Measurements from ENCODE around the gene CYBA. TPM values are rescaled to one million over a fixed set of nuclear protein-coding genes. Genes with fewer than 3 reads are reported as not detected.

Gene CYBA
- total and polyA plus RNA-seq, 2 of the 4 experiments (the other 2 are of a cell fraction), result 65.6 to 169 TPM

DNA sequence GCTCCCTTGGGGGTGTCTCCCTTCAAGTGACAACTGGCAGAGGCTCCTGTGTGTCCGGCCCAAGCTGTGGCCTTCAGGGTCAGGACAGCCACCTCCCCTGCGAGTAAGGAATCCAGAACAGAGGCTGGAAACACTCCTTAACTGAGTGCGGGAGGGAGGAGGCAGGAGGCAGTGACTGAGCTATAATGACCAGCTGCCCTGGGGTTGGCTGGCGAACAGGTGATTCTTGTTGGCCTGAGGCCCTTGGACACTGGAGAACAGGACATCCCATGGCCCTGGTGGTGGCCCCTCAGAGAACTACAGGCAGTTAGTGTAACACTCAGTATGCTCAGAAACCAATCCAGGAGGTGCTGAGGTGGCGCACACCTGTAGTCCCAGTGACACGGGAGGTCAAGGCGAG lies 44.9 kb upstream of the CYBA start:
- CTCF ChIA-PET, result no interaction called here
- Histone ChIP-seq H3K14ac (replicated peaks; ENCODE audit: low read depth, low read length) (no peak overlapping the region), H3K9ac (ENCODE audit: low read depth, low read length) (no peak overlapping the region), H4K20me1 (ENCODE audit: insufficient read depth, low read length) (no peaks in the 10 kb centered on the region; the same call in 1 of the 2 replicates), H3K23ac (ENCODE audit: low read depth, low read length) (no peak overlapping the region), H3K4me2 (ENCODE audit: low read depth, low read length) (no peak overlapping the region), H2BK5ac (ENCODE audit: low read depth, low read length, poor library complexity, severe bottlenecking) (no peak overlapping the region), H2BK20ac (ENCODE audit: low read depth, low read length) (no peak overlapping the region), H2AK5ac (ENCODE audit: low read depth, low read length) (no peak overlapping the region), H3K4me1 (ENCODE audit: control insufficient read depth, insufficient read depth, low read length) (peaks cover 3% of the 10 kb centered on the region), H3K9me1 (ENCODE audit: insufficient read depth, low read length) (no peaks in the 10 kb centered on the region; the same call in none of the 2 replicates), H3K4me3 (ENCODE audit: insufficient read depth, low read depth, low read length) (no peak overlapping the region), H3K9me3 (ENCODE audit: control insufficient read depth, insufficient read depth, low read length) (no peaks in the 10 kb centered on the region), H3K27me3 (ENCODE audit: control insufficient read depth, insufficient read depth, low read length) (peaks cover 4% of the 10 kb centered on the region; the same call in 1 of the 2 replicates), H2BK120ac (ENCODE audit: low read depth, low read length) (no peak overlapping the region), H3K27ac (ENCODE audit: insufficient read depth, low read length) (no peak overlapping the region), H2AFZ (replicated peaks; ENCODE audit: low read length, poor library complexity) (no peak overlapping the region), H3K36me3 (ENCODE audit: control insufficient read depth, insufficient read depth, low read length) (peaks cover 33% of the 10 kb centered on the region), H4K91ac (ENCODE audit: insufficient read depth, low read depth, low read length) (no peak overlapping the region), H4K8ac (ENCODE audit: low read depth in 2 of 2, low read length in 2 of 2) (no peak overlapping the region), H3K18ac (ENCODE audit: low read depth, low read length) (no peak overlapping the region), H4K5ac (ENCODE audit: low read depth, low read length) (no peak overlapping the region), H2BK15ac (ENCODE audit: low read depth, low read length) (no peak overlapping the region), H2AK9ac (replicated peaks; ENCODE audit: low read depth, low read length, poor library complexity) (no peak overlapping the region), H3K4ac (ENCODE audit: low read depth, low read length) (no peak overlapping the region), H3K56ac (ENCODE audit: extremely low read depth, insufficient read depth, low read length) (no peak overlapping the region), H3K79me1 (ENCODE audit: low read depth in 1 of 2, low read length in 2 of 2) (peaks cover 0 to 13% of the 10 kb centered on the region in 2 experiments; a peak in 2 of 4 replicates)
- TF ChIP-seq USF2 (IDR thresholded peaks at IDR 0.05; ENCODE audit: low read depth, low read length) (no peak), RCOR1 (IDR thresholded peaks at IDR 0.05; ENCODE audit: insufficient replicate concordance, low read length) (no peak), CEBPB (IDR thresholded peaks at IDR 0.05; ENCODE audit: low read depth, low read length) (no peak), MXI1 (IDR thresholded peaks at IDR 0.05; ENCODE audit: borderline replicate concordance, low read depth, low read length) (no peak), RFX5 (IDR thresholded peaks at IDR 0.05; ENCODE audit: low read depth, low read length) (no peak), ELK1 (IDR thresholded peaks at IDR 0.05; ENCODE audit: borderline replicate concordance, low read depth, low read length) (no peak), RAD21 (IDR thresholded peaks at IDR 0.05; ENCODE audit: low read length) (no peak), FOS (IDR thresholded peaks at IDR 0.05; ENCODE audit: low read depth, low read length) (no peak)
- TF ChIP-seq, protein P1, sequence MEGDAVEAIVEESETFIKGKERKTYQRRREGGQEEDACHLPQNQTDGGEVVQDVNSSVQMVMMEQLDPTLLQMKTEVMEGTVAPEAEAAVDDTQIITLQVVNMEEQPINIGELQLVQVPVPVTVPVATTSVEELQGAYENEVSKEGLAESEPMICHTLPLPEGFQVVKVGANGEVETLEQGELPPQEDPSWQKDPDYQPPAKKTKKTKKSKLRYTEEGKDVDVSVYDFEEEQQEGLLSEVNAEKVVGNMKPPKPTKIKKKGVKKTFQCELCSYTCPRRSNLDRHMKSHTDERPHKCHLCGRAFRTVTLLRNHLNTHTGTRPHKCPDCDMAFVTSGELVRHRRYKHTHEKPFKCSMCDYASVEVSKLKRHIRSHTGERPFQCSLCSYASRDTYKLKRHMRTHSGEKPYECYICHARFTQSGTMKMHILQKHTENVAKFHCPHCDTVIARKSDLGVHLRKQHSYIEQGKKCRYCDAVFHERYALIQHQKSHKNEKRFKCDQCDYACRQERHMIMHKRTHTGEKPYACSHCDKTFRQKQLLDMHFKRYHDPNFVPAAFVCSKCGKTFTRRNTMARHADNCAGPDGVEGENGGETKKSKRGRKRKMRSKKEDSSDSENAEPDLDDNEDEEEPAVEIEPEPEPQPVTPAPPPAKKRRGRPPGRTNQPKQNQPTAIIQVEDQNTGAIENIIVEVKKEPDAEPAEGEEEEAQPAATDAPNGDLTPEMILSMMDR (conservative IDR thresholded peaks at IDR 0.05; ENCODE audit: low read depth, low read length), result no peak
- WGBS, 2 experiments (ENCODE audit: extremely low coverage in 2 of 2, insufficient read length in 1 of 2), result 90% methylated on average over 2 of the region's 7 CpGs; no CpG with 5 or more reads in 1 of the 2 experiments
- BruUV-seq (replicated peaks), result no TSS peak
- no peak for DNase-seq
- intact Hi-C loops (cut with micrococcal nuclease) (no loop called here), in situ Hi-C loops (cut with MboI; ENCODE audit: low sequenced_read_pairs) (no loop called here), dilution Hi-C loops (cut with HindIII; ENCODE audit: low sequenced_read_pairs, unreplicated experiment) (no loop called here)
- POLR2A ChIA-PET (ENCODE audit: unreplicated experiment), result no interaction called here
- no peak for ATAC-seq (ENCODE audit: low read depth)

All from IMR-90 (cell line).